HG03139 (cell line): ENCODE measurements around the gene CYP46A1.

Experiments used
- ATAC-seq: cut with Tn5 transposase; IDR thresholded peaks from one replicate; pipeline ENCODE4 v1.9.1; 2021; ENCODE audit not compliant: unreplicated experiment

Gene CYP46A1

DNA sequence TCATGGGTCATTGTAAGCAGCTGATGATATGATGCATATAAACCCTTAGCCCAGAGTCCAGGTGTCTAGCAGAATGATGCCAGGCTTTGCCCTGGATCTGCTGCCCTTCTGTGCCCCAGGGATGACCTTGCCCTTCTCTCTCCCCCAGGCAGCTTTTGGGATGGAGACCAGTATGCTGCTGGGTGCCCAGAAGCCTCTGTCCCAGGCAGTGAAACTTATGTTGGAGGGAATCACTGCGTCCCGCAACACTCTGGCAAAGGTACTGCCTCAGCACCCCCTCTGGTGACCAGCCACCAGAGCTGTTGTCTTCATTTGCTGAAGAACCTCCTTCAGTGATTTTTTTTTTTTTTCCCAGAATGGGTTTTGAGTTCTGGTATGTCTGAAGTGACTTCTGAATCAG, 23.3 kb downstream of the CYP46A1 start:
- ATAC-seq: no peak

GRCh38 chr14:99707921-99708320, 23.8 kb downstream of the CYP46A1 start:
- no peak for ATAC-seq

DNA sequence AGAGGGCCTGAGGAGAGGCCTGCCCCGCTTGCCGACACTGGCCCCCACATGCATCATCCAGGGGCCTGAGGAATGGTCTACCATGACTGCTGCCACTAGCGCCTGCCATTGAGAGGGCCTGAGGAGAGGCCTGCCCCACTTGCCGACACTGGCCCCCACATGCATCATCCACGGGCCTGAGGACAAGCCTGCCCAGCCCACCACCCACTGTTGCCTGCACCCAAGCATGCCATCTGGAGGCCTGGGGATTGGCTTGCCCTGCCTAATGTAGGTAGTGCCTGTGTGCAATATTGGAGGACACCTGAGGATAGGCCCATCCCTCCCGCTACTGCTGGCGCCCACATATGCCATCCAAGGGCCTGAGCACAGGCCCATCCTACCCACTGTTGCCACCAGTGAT, 24.4 kb downstream of the CYP46A1 start:
- no peak for ATAC-seq

DNA sequence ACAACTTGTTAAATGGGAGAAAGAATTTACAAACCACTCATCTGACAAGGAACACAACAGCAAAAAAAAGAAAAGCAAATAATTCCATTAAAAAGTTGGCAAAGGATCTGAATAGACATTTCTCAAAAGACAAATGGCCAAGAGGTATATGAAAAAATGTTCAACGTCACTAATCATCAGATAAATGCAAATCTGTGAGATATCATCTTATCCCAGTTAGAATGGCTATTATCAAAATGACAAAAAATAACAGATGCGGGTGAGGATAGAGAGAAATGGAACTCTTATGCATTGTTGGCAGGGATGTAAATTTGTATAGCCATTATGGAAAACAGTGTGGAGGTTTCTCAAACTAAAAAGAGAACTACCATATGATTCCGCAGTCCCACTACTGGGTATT, 29.9 kb downstream of the CYP46A1 start:
- no peak for ATAC-seq

GRCh38 chr14:99715266-99716000, 31.3 kb downstream of the CYP46A1 start:
- ATAC-seq: no peak

GRCh38 chr14:99716091-99716849, 32.2 kb downstream of the CYP46A1 start:
- no peak for ATAC-seq

DNA sequence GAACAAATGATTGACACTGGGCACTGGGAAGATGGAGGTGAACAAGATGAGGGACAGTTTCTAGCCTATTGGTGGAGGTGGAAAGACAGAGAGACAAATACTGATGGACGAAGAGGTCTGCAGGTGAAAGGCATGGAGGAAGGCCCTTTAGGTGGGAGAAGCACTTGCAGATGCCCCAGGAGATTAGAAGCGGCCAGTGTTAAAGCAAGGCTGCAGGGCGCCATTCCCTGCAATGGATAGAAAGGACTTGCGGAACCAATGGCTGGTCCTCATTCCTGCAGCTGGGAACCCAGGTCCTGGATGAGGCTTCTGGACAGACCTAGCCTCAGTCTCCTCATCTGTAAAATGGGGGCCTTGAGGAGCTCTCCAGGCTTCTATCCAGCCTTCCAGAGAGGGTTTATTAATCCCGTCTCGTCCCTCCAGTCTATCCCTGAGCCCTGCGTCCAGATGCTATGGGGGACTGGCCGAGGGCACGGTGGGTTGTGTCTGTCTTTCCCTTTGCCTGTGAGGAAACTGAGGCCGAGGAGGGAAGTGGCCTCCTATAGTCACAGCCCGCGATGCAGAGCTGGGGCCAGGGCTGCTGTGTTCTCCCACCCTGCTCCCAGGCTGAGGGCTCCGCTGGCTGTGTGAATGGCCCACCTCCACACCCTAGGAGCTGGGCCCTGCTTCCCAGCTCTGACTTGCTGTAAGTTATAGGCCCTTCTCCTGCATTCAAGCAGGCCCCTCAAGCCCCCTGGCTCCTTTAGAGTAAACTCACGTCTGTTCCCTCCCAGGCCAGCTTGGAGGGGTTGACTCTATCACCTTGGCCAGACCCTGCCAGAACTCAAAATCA, 33.0 kb downstream of the CYP46A1 start:
- ATAC-seq: no peak

- ATAC-seq: no peak
These were observed 33.5 kb downstream of the CYP46A1 start for GRCh38 chr14:99717682-99718013.

- ATAC-seq: peak; percentile 88
These were observed 34.1 kb downstream of the CYP46A1 start for GRCh38 chr14:99718031-99718810.

DNA sequence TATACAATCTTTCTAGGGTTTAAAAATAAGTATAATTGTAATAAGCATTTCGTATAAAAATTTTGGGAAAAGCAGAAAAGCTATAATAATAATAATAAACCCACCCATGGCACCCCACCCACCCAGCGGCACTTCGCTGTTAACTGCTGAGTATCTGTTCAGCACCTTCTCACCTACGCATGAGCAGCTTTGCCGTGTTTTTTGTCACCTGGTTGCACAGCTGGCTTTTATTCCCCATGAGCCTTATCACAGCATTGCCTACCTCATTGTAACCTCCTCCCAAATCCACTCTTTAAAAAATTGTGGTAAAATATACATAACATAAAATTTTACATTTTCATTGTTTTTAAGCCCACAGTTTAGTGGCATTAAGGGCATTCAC, 34.7 kb downstream of the CYP46A1 start:
- ATAC-seq: peak; percentile 43

GRCh38 chr14:99720941-99721791, 37.1 kb downstream of the CYP46A1 start:
- ATAC-seq: no peak

- ATAC-seq: no peak
These were observed 37.9 kb downstream of the CYP46A1 start for GRCh38 chr14:99721792-99722516.

GRCh38 chr14:99722741-99723140, 38.6 kb downstream of the CYP46A1 start:
- no peak for ATAC-seq

GRCh38 chr14:99724196-99724891, 40.2 kb downstream of the CYP46A1 start:
- ATAC-seq: no peak

DNA sequence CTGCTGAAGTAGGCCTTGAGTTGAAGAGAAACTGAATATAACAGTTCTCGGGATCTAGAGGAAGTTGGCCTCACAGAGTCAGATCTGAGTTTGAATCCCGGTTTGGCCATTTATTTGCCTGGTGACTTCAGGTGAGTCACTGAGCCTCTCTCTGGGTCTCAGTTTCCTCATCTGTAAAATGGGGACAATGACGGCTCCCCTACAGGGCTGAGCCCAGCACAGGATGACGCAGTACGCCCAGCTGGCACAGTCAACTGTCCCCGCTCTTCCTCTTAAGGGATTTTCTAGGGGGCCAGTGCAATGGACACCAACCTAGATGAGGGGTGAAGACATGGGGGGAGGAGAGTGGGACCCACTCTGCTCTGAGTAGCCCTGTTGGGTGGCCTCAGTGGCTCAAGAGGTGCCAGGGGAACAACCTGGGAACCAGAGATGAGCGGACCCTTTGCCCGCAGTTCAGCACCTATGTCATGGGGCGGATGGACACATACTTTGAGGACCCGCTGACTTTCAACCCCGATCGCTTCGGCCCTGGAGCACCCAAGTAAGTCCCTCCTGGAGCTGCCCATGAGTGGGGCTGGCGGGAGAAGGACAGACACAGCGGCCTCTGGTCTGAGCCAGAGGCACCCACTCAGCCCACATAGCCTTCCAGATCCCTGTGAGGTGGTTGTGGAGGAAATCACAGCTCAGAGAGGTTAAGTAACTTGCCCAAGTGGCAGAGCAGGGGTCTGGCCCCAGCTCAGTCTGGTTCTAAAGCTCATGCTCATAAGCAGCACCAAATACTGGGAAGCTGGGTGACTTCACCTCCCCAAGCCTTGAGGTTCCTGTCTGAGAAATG, 41.1 kb downstream of the CYP46A1 start:
- ATAC-seq: no peak

- ATAC-seq: no peak
These were observed 41.9 kb downstream of the CYP46A1 start for GRCh38 chr14:99725774-99726537.

DNA sequence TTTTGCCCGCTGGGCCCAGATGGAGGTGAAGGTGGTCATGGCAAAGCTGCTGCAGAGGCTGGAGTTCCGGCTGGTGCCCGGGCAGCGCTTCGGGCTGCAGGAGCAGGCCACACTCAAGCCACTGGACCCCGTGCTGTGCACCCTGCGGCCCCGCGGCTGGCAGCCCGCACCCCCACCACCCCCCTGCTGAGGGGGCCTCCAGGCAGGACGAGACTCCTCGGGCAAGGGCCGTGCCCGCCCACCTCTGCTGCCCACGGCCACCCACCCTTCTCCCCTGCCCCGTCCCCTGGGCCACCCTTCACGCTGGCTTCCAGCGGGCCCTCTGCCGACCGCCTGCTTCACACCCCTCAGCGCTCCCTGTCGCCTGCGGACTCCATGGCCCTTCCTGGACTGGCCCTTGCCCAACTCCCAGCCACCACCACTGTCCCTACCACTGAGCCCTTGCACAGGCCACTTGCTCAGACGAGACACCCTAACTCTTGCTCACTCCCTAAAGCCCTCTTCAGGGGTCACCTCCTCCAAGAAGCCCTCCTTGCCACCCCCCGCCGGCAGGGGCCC, 42.5 kb downstream of the CYP46A1 start:
- ATAC-seq: no peak
